ENCODE measurements around the gene HMMR. TPM values are rescaled to one million over a fixed set of nuclear protein-coding genes. Genes with fewer than 3 reads are reported as not detected.
"Not testable (repeated sequence)": the region's sequence is repeated elsewhere in the genome, so short reads cannot be mapped to it uniquely, and the experiment has no call there.

HMMR gene
- total RNA-seq, 1 experiment from 2014 or later = 57.0 TPM

GRCh38 chr5:163505368-163506094, 45.1 kb downstream of the HMMR start, which contains the start of gene MAT2B:
TSS of gene MAT2B (plus strand) at chr5:163505619. CDS start at chr5:163505687, 68 bp downstream.
- DNase-seq (ENCODE audit: low read depth) = peak; percentile 94

GRCh38 chr5:163506095-163506457, 45.6 kb downstream of the HMMR start:
- DNase-seq (ENCODE audit: low read depth) = no peak

GRCh38 chr5:163506726-163507125, 46.3 kb downstream of the HMMR start:
- DNase-seq (ENCODE audit: low read depth) = peak; percentile 54

GRCh38 chr5:163508753-163509152, 48.3 kb downstream of the HMMR start:
- DNase-seq (ENCODE audit: low read depth) = no peak

GRCh38 chr5:163509291-163509951, 49.0 kb downstream of the HMMR start:
- DNase-seq (ENCODE audit: low read depth) = no peak

- no peak for DNase-seq (ENCODE audit: low read depth)
Observed at GRCh38 chr5:163512526-163512925, 52.1 kb downstream of the HMMR start.

GRCh38 chr5:163525096-163525495, 64.7 kb downstream of the HMMR start:
- DNase-seq (ENCODE audit: low read depth) = no peak

GRCh38 chr5:163529698-163530097, 69.3 kb downstream of the HMMR start:
- peak; percentile 1 for DNase-seq (ENCODE audit: low read depth)

GRCh38 chr5:163531272-163531671, 70.8 kb downstream of the HMMR start:
- no peak for DNase-seq (ENCODE audit: low read depth)

GRCh38 chr5:163532171-163533084, 72.0 kb downstream of the HMMR start:
- no peak for DNase-seq (ENCODE audit: low read depth)

GRCh38 chr5:163533223-163533622, 72.8 kb downstream of the HMMR start:
- DNase-seq (ENCODE audit: low read depth) = no peak

- no peak for DNase-seq (ENCODE audit: low read depth)
Observed at GRCh38 chr5:163534492-163535094, 74.2 kb downstream of the HMMR start.

GRCh38 chr5:163535290-163535689, 74.9 kb downstream of the HMMR start:
- no peak for DNase-seq (ENCODE audit: low read depth)

- DNase-seq (ENCODE audit: low read depth) = not testable (repeated sequence)
Observed at GRCh38 chr5:163536442-163536841, 76.0 kb downstream of the HMMR start.

GRCh38 chr5:163540696-163541095, 80.3 kb downstream of the HMMR start:
- DNase-seq (ENCODE audit: low read depth) = no peak

Other genes with a start within 250 kb of the HMMR start
- gene CCNG1, start 23.0 kb upstream of the HMMR start, total RNA-seq (2014; rRNA removed; shearing (Covaris generic)) = 98.1 and 110 TPM in 2 replicates
- 11.8 and 17.5 TPM in 2 replicates for gene NUDCD2, start 530 bp upstream of the HMMR start, total RNA-seq (2014; rRNA removed; shearing (Covaris generic))
- 75.0 and 76.3 TPM in 2 replicates for gene MAT2B, start 45.0 kb downstream of the HMMR start, total RNA-seq (2014; rRNA removed; shearing (Covaris generic))

All from M059J (cell line).